CD4-positive, alpha-beta T cell treated with Interleukin-17A for 4 hours (primary cell): ENCODE measurements around the gene MRPS23.
A peak's percentile ranks its signal among the peaks of the same experiment; 100 is the strongest.

Experiments used
- DNase-seq: peaks from one replicate; pipeline ENCODE4 v3.0.0-alpha.2; 2020; ENCODE audit warnings: mixed read lengths

Gene MRPS23

GRCh38 chr17:57849874-57850754 is at the start of gene MRPS23:
Gene MRPS23, minus strand, starts transcription at chr17:57850044. Its CDS starts 34 bp downstream, at chr17:57850010.
- DNase-seq: peak; percentile 96

DNA sequence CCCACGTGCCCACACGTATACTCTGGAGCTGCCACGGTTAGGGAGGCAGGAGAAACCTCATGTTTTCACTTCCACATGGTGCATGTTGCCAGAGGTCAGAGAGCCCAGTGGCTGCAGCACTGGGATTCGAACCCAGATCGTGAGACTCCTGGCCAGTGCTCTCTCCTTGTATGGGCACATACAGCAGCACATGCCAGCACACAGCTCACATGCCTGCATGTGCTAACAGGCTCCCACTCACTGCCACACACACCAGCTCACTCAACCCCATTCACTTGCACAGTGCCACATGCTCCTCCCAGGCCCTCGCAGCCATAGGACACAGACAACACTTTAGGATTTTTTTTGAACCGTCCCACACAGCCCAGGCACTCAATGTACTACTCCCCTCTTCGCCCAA is 49.5 kb upstream of the MRPS23 start:
- DNase-seq: no peak

DNA sequence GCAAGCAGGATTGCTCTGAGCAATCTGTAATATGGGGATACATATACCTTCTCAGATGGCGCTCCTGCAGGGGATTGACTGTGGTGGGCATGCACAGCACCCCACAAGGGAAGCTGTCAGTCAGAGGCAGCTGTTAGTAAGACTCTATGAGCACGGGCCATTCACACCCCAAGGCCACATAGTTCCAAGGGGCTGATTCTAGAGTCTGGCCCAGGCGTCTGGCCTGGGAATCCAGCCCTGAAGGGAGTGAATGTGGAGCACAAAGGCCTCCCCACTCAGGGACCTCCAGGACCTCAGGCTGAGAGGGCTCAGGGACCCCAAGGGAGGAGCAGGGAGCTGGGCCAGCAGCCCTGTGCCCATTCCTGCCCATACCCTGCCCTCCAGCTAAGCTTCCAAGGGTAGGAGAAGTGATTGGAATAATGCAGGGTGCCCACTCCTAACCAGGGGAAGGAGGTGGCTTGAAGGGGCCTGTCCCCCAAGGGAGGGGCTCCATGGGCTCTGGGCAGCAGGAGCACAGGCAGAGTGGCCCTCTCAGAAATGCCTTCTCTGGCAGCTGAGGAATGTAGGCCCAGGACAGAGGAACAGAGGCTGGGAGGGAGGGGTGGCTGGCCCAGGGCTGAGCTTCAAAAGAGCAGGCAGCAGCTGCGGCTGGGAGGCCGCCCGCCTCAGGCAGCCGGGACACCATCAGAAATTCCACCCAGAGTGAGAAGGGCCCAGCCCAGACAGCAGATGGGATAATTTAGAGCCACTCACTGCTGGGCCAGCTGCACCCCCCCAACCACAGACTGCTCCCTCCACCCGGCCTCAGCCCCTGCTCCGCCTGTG is 48.9 kb upstream of the MRPS23 start:
- DNase-seq: no peak

GRCh38 chr17:57895382-57896060 is 45.7 kb upstream of the MRPS23 start:
- DNase-seq: no peak

GRCh38 chr17:57894848-57895247 is 45.0 kb upstream of the MRPS23 start:
- DNase-seq: no peak

DNA sequence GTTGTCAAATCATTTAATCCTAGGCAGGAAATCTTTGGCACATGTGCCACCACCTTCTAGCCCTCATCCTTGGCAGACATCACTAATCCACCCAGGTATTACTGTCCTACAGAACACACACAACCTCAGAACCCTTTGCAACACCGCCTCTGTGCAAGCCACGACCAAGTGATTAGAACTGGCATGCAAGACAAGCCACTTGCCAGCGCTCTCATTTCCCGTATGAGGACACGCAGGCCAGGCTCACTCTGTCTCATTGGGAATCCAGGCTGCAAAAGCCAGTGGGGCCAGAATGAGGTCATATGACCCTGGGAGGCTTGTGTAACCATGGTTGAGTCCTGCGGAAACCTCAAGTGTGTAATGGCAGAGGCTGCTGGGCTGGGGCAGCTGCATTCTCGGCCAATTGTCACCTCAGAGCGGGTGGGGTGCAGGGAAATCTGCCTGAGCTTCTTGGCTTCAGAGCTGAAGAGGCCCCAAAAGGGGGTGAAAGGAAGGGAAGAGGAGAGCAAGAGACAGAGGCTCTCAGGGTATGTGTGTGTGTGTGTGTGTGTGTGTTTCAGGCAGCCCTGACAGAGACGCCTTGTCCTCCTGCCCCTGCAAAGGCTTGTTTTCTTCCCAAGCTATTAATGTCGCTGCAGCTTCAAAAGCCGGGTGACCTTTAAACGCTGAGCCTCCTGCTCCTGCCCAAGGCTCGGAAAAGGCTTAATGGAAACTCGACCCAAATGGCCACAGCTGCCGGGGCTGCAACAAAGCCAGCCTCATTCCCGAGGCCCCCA is 43.2 kb upstream of the MRPS23 start:
- DNase-seq: no peak

- peak; percentile 83 for DNase-seq
These were observed 42.4 kb upstream of the MRPS23 start for GRCh38 chr17:57892146-57892819.

GRCh38 chr17:57890857-57891232 is 41.0 kb upstream of the MRPS23 start:
- no peak for DNase-seq

GRCh38 chr17:57889892-57890856 is 40.3 kb upstream of the MRPS23 start:
- DNase-seq: no peak

GRCh38 chr17:57889252-57889651 is 39.4 kb upstream of the MRPS23 start:
- DNase-seq: no peak

DNA sequence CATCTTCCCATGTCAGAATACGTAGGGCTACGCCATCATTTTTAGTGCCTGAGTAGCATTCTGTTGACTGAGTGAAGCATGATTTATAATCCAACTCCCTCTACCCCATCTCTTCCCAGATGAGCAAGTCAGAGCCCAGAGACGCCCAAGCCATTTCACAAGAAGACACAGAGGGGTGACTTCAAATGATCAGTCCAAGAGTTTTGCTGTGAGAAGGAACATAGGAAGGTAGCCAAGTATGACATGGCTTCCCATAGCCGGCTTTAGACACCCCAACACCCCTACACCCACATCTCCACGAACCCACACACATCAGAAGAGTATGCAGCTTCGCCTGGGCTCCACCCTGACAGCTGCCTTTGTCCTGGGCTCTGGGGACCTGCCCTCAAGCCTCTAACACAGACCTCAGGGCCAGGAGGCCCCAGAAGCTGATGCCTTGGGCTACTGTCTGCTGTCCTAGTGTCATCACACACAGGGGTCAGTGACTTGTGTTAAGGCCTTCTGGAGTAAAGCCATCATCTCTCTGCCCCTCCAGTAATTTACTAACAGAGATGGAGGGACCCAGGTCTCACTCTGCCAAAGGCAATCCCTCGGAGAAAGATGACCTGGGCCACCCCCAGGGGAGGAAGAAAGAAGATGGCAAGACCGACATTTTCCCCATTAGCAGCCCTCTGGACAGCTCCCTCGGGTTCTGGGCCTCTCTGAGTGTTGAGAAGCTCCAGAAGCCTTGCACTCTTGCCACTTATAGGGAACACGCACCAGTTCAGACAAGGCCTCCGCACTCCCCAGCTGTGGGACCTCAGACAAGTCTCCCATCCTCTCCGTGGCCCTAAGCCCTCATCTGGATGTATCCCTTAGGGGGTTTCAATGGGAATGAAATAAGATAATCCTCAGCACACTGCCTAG is 38.7 kb upstream of the MRPS23 start:
- no peak for DNase-seq

DNA sequence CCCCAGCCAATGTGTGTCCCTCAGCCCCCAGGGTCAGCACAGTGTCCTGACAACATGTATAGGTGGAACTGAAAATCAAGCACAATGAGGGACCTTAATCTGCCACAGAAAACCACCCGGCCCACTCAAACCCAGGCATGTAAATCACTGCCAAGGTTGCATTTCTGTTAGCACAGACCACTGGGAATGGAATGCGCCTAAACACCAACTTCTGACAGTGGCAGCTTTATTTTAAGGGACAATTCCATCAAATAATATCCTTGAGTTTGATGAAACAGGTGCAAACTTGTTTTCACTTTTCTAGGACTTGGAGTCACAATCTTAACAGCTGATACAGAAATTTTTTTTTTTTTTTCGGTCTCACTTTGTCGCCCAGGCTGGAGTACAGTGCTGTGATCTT is 37.3 kb upstream of the MRPS23 start:
- no peak for DNase-seq

DNA sequence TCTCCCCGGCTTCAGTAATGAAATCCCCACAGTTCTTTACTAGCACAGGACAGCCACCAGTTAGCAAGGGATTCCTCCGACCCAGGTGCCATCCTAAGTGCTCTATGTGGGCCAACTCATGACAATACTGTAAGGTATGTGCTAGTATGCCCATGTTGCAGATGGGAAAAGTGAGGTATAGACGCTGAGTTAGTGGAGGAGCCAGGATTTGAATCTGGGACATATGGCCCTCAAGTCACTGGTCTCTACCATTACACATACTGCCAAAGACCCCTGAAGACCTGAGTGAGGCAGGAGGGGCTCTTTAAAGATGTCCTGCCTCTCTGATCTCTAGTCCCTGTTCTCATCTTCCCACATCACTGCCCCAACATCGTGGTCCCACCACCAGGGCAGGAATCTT is 36.2 kb upstream of the MRPS23 start:
- DNase-seq: no peak

- no peak for DNase-seq
These were observed 35.5 kb upstream of the MRPS23 start for GRCh38 chr17:57885148-57885915.

DNA sequence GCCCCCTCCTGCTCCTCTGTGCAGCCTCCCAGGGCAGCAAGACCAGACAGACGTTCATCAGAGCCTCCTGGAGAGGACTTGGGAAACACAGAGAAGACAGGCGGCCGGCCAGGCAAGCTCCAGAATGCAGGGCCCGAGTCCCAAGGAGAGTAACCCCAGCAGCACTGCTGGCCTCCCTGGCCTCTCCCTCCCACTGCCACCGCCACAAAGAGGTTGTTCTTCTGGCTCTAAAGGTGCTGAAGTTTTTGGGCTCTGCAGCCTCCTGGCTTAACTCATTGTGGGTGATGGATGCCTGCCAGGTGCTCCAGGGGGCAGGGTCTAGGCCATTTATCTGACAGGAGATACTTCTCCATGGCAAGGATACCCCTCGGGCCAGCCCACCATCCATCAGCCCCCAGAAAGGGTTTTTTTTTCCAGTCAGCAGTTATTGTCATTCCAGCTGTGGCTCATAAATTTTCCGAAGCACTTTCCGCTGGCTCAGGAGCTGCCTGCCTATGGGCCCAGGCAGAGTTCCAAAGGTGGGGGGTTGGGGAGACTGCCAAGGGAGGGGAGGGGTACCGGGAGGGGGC is 32.0 kb upstream of the MRPS23 start:
- no peak for DNase-seq

DNA sequence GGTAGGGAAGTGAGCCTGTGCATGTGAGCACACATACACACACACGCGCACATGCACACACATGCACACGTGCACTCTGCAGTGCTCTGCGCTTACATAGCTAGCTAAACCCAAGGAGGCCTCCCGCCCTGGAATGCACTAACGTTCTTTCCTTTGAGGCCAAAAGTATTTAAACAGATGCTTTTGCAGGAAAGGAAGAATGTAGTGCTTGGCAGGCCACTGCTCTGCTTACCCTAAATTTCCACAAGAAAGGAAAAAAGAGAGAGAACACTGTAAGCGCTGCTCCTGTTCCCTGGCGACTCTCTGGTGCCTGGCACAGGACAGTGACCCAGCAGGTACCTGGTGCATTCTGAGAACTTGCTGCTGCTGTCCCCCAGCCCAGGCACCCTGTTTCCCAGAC is 31.3 kb upstream of the MRPS23 start:
- DNase-seq: no peak

DNA sequence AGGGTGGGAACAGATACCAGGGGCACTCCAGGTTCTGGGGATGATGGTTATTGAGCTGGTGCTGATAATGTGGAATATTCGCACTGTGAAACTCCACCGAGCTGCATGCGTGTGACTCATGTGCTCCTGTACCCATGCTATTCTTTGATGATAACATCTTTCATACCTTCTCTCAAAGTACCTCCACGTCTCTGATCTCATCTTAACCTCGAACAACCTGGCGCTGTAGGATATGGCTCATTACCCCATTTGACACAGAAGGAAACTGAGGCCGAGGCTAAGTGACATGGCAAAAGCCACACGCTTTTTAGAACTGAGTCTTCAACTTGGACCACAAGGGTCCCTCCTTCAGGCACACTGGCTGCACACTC is 30.2 kb upstream of the MRPS23 start:
- DNase-seq: peak; percentile 18

- DNase-seq: no peak
These were observed 29.7 kb upstream of the MRPS23 start for GRCh38 chr17:57879437-57880085.
